Kidney epithelial cell (primary cell): Measurements from ENCODE around the gene FARSA. TPM values are rescaled to one million over a fixed set of nuclear protein-coding genes. Genes with fewer than 3 reads are reported as not detected.

Experiments used
- DNase-seq: peaks from one replicate; pipeline ENCODE4 v3.0.0-alpha.2; 2010; ENCODE audit warnings: low read depth
- H3K27me3 ChIP-seq: 2 replicates; pipeline ENCODE4 v1.6.0; 2011; ENCODE audit warnings: low read length; ENCODE audit not compliant: control insufficient read depth, insufficient read depth
- H3K36me3 ChIP-seq: 2 replicates; pipeline ENCODE4 v1.5.1; 2011; ENCODE audit warnings: low read length; ENCODE audit not compliant: control insufficient read depth, insufficient read depth
- H3K4me3 ChIP-seq: 2 replicates; pipeline ENCODE4 v1.5.1; 2011; ENCODE audit warnings: low read depth, mild to moderate bottlenecking, control low read depth, low read length
- CTCF ChIP-seq: IDR thresholded peaks from 2 replicates; pipeline ENCODE4 v1.5.1; 2011; ENCODE audit warnings: mild to moderate bottlenecking, moderate library complexity, low read length, control low read depth, inconsistent platforms; ENCODE audit not compliant: insufficient read depth, poor library complexity, severe bottlenecking
- total RNA-seq: library from RNA; depleted of rRNA; stranded (reverse); fragments of >200 nt; gene quantifications from 2 replicates; pipeline ENCODE4 v1.2.3, GENCODE V29; 2015

FARSA gene
- total RNA-seq, 1 donor from 2014 or later: 93.7 TPM

- Histone ChIP-seq H3K4me3 (no peak overlapping the region), H3K36me3 (no peaks in the 10 kb centered on the region), H3K27me3 (no peaks in the 10 kb centered on the region)
- TF ChIP-seq CTCF: no peak
- DNase-seq: no peak
These were observed 41.0 kb upstream of the FARSA start for GRCh38 chr19:12974301-12975220.

- no peak for TF ChIP-seq CTCF
- no peak for DNase-seq
- Histone ChIP-seq H3K4me3 (no peak overlapping the region), H3K36me3 (no peaks in the 10 kb centered on the region), H3K27me3 (no peaks in the 10 kb centered on the region)
These were observed 39.7 kb upstream of the FARSA start for GRCh38 chr19:12973236-12973635.

GRCh38 chr19:12970070-12970820 lies 36.7 kb upstream of the FARSA start:
- no peak for DNase-seq
- Histone ChIP-seq H3K27me3 (no peaks in the 10 kb centered on the region), H3K4me3 (no peak overlapping the region), H3K36me3 (no peaks in the 10 kb centered on the region)
- TF ChIP-seq CTCF: no peak

GRCh38 chr19:12969292-12969988 lies 35.9 kb upstream of the FARSA start, which contains the start of gene DAND5:
Gene DAND5, plus strand, starts transcription at chr19:12969576. Its CDS starts 85 bp downstream, at chr19:12969661.
- no peak for TF ChIP-seq CTCF
- no peak for DNase-seq

GRCh38 chr19:12967907-12968306 lies 34.4 kb upstream of the FARSA start:
- Histone ChIP-seq H3K27me3 (no peaks in the 10 kb centered on the region), H3K36me3 (no peaks in the 10 kb centered on the region), H3K4me3 (no peak overlapping the region)
- no peak for DNase-seq
- no peak for TF ChIP-seq CTCF

More at GRCh38 chr19:12969292-12969988, 35.9 kb upstream of the FARSA start, which contains the start of gene DAND5:
- Histone ChIP-seq H3K4me3 (no peak within 1 kb of the TSS), H3K36me3 (no peaks in the 10 kb centered on the region), H3K27me3 (no peaks in the 10 kb centered on the region)
